Stimulated activated CD4-positive, alpha-beta T cell treated with anti-CD3 and anti-CD28 coated beads, Interleukin-12 subunit alpha, Interleukin-12 subunit beta, amount 100 ng/mL, for 4 hours (primary cell): ENCODE measurements around the gene PARP1.
"Not testable (repeated sequence)": the region's sequence is repeated elsewhere in the genome, so short reads cannot be mapped to it uniquely, and the experiment has no call there.

Experiments used
- DNase-seq: peaks from one replicate; pipeline ENCODE4 v3.0.0-alpha.2; 2020

The PARP1 gene

DNA sequence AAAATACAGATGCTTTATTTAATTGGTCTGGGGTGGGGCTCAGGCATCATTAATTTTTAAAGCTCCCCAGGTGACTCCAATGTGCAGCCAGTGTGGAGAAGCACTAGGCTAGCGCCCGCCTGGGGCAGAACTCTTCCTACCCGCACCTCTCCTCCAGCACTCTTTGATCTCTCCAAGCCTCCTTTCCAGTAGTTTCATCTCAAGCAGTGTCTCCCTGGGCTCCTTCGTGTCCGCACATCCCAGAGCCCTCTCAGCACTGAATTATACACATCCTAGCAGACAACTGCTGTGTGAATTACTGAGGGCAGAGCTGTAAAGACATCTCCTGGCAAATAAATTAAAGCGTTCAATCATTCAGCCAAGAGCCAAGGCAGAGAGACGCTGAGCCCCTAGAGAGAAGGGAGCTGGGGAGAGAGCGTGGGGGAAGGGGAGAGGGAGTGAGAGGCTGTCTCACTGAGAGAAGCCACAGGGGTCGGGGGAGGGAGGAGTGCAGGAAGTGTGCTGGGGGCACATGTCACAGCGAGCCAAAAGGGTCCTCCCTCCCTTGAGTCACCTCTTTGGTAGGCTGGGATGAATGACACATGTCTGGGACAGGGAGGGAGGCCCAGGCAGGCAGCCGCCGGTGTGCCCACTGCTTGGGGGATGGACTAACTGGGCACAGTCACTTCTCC lies 21.0 kb upstream of the PARP1 start:
- DNase-seq, result no peak

GRCh38 chr1:226428348-226428747 lies 20.5 kb upstream of the PARP1 start:
- no peak for DNase-seq

- no peak for DNase-seq
Observed at GRCh38 chr1:226427131-226427530, 19.2 kb upstream of the PARP1 start.

DNA sequence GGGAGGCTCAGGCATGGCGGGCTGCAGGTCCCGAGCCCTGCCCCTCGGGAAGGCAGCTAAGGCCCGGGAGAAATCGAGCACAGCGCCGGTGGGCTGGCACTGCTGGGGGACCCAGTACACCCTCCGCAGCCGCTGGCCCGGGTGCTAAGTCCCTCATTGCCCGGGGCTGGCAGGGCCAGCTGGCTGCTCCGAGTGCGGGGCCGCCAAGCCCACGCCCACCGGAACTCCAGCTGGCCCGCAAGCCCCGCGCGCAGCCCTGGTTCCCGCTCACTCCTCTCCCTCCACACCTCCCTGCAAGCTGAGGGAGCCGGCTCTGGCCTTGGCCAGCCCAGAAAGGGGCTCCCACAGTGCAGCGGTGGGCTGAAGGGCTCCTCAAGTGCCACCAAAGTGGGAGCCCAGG lies 18.5 kb upstream of the PARP1 start:
- DNase-seq, result not testable (repeated sequence)

DNA sequence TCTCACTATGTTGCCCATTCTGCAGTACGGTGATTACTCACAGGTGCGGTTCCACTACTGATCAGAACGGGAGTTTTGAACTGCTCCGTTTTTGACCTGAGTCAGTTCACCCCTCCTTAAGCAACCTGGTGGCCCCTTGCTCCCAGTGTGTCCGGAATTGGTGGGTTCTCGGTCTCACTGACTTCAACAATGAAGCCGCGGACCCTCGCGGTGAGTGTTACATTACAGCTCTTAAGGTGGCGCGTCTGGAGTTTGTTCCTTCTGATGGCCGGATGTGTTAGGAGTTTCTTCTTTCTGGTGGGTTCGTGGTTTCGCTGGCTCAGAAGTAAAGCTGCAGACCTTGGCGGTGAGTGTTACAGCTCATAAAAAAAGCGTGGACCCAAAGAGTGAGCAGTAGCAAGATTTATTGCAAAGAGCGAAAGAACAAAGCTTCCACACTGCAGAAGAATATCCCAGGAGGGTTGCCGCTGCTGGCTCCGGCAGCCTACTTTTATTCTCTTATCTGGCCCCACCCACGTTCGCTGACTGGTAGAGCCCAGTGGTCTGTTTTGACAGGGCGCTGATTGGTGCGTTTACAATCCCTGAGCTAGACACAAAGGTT lies 17.6 kb upstream of the PARP1 start:
- no peak for DNase-seq

- DNase-seq, result no peak
Observed at GRCh38 chr1:226425004-226425378, 17.1 kb upstream of the PARP1 start.

DNA sequence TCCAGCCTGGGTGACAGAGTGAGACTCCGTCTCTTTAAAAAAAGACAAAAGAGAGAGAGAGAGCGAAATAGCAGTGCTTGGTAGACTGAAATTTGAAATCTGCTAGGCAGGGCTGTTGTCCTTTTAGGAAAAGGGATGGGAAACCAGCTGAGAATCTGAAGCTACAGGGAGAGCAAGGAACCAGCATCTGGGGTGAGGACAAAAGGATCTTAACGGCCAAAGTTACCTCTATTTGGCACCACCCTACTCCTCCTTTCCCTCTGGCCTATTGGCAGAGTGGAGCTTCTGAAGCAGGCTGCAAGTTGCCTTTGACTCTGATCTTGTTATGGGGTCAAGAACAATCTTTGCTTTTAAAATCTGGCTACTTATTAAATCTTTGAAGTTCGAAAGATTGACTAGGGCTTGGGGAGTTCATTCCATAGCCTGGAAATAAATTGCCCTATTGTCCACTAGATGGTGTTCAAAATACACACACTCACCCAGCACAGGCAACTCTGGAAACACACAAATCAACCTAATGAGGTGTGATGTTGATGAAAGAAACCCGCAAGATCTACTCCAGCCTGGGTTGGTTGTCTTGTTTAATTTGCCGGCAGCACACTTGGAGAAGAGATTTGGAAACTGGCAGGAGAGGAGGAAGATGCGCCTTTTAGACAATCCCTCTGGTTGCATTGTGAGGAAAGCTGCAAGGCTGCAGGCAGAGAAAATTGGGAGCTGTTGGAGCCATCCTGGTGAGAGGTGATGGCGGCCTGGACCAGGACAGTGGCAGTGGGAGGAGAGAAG lies 16.5 kb upstream of the PARP1 start:
- no peak for DNase-seq

- no peak for DNase-seq
Observed at GRCh38 chr1:226422478-226422877, 14.6 kb upstream of the PARP1 start.

DNA sequence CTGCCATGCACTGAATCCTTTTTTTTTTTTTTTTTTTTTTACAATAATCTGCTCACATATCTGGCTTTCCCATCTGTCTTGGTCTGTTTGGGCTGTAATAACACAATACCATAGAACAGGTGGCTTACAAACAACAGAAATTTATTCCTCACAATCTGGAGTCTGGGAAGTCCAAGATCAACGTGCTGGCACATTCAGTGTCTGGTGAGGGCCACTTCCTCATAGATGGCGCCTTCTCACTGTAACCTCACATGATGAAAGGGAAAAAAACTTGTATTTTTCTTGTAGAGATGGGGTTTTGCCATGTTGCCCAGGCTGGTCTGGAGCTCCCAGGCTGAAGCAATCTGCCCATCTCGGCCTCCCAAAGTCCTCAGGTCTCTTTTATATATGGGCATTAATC lies 13.0 kb upstream of the PARP1 start:
- no peak for DNase-seq

DNA sequence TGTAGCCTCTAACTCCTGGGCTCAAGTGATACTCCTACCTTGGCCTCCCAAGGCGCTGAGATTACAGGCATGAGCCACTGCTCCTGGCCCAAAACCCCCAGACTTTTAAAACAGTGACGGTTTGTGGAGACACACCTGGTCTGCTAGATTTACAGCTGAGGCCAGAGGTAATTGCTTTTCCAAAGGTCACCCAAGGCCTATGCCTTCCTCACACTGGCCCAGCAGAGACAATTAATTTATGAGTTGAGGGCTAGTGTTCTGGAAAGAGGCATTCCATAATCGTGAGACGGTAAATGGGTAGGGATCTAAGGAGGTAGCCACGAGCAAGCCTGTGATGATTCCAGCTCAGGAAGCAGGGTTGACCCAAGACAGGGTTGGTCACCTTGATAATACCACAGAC lies 12.4 kb upstream of the PARP1 start:
- no peak for DNase-seq

DNA sequence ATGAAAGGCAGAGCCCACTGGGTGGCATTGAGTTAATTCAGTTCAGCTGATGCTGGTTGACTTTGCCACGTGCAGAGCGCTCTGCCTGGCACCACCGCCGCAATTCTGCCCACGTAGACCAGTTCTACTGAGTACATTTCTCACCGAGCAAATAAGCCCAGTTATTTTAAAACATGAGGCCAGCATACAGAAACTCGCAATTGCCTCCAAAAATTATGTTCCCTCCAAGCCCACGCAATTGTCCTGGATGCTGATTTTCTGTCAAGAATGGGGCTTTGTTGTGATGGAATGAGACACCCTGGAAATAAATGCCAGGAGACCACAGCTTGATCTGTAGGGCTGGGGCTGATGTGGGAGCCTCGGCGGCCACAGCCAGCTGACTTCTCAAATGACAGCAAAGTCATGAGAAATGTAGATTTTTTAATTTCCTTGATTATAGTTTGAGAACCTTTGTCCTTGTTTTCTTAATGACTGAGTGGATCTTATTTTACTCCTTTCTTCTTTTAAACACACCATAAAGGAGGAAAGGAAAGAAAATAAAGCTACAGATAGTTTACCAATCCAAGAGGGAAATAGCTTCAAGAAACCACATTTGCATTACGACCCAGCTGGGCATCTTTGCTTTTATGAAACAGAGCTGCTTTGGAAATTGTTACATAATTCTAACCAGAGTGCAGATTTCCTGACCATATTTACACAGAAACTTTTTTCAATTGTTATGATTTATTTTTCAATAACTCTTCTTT lies 11.6 kb upstream of the PARP1 start:
- no peak for DNase-seq

DNA sequence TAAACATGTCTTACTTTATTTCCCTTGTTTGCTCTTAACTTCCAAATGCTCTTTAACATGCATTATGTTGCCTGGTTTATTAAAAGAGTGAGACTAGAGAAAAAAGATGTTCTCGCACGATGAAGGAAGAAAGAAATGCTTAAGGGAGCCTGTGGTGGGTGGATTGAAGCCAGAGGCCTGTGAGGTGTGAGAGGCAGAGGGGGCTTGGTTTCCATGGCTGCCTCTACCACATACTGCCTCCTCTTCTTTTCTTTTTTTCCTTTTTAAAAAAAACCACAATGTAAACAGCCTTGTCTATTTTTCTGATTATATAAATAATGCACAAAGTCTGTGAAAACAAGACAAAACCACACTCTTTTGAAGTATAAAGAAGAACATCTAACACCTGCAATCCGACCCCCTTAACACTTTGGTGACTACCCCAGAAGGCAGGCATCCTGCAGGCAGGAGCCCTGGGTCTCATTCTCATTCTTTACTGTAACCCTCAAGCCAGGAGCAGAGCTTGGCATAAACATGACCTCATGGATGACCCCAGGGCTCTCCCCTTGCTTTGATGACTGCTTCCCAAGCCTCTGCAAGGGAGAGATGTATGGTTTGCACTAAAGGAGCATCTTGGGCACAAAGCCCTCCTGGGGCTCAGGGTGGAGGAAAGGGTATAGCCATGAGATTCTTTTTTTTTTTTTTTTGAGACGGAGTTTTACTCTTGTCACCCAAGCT lies 10.1 kb upstream of the PARP1 start:
- no peak for DNase-seq

DNA sequence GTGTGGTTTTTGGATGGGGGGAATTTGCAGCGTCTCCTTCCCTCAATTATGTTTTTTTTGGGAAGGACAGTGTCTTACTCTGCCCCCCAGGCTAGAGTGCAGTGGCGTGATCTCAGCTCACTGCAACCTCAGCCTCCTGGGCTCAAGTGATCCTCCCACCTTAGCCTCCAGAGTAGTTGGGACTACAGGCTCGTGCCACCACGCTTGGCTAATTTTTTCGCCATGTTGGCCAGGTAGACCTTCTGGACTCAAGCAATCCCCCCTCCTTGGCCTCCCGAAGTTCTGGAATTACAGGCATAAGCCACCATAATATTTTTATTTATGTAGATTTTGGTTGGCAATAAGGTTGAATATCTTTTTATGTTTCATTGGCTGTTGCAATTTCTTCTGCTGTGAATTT lies 9.5 kb upstream of the PARP1 start:
- DNase-seq, result no peak

- no peak for DNase-seq
Observed at GRCh38 chr1:226414098-226414698, 6.3 kb upstream of the PARP1 start.

DNA sequence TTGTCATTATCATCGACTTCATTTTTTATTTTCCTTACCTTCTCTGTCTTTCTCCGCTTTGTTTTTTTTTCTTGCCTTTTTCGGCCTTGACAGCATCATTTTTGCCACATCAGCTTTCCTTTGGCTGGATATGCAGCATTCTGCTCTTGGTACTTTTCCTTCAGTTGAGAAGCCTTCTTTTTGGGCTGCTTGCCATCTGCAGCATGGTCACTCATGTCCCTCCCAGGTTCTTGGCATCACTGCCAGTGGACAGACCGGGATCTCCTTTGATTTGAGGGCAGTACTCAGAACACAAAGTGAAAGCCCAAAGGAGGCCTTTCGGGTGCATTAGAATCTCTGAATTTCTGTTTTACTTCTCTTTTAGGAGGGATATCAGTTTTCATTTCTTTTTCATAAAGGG lies 3.7 kb upstream of the PARP1 start:
- no peak for DNase-seq

- no peak for DNase-seq
Observed at GRCh38 chr1:226410958-226411357, 3.1 kb upstream of the PARP1 start.

- DNase-seq, result no peak
Observed at GRCh38 chr1:226409392-226409791, 1.5 kb upstream of the PARP1 start.

DNA sequence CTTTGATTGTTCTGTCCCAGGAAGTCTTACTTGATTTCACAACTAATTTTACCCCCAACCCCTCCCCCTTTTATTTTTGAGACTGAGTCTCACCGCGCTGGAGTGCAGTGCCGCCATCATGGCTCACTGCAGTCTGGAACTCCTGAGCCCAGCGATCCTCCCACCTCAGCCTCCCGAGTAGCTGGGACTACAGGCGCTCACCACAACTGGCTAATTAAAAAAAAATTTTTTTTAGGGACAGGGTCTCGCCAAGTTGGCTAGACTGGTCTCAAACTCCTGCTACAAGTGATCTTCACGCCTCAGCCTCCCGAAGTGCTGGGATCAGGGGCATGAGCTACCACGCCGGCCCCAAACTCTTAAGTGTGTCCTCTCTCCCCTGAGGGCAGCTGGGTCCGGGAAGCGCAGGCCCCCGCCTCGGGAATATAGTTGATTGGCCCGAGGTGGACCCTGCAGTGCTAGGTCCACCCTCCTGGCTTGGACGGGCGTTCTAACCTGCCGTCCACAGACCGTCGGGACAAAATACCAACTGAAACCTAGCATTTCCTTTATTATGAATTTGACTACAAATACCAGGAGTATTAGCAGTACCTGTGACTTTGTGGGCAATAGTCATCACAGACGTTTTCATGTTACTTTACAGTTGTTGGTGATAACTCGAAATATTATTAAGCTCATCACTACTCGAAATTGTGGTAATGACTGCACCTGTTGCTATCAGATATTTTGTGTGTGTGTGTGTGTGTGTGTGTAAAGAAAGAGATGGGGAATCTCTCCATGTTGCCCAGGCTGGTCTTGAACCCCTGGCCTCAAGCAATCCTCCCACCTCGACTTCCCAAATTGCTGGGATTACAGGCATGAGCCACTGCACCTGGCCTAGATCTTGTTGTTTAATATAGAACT lies 642 bp upstream of the PARP1 start:
- no peak for DNase-seq

- no peak for DNase-seq
Observed at GRCh38 chr1:226407199-226407496, 745 bp downstream of the PARP1 start.

DNA sequence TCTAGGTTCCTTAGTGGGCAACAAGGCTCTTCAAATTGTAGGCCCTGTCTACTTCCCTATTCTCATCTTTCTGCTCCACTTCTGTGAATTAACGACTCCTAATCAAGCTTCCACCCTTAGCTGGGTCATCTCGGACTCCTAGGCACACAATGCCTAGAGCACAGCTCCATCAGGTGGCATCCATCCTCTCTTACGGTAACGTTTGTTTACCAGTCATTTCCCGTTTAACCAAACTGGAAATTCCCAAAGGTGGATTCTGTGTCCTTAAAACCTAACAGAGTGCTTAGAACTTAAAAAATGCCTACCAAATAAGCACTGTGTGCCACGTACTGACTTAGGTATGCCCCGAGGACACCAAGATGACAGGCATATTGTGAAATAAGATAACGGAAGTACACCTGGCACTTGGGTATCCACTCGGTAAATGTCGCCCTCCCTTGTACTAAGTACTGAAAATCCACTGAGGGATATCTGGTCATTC lies 1.5 kb downstream of the PARP1 start:
- no peak for DNase-seq

GRCh38 chr1:226405411-226405988 lies 2.4 kb downstream of the PARP1 start:
- no peak for DNase-seq
